ENCODE data around the gene OSBP2.

DNA sequence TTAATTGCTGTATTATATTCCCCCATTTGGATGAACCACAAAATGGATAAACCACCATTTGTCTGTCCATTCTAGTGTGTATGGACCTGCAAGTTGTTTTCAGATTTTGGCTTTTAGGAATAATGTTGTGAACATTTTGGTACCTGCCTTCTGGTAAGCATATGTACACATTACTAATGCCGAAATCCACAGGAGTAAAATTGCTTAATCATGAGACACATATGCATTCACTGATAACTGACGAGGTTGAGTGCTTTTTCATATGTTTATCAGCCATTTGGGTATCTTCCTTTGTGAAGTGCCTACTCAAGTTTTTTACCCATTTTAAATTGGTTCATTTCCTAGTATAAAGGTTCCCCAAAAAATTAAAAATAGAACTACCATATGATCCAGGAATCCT lies 34.2 kb downstream of the OSBP2 start:
- TF ChIP-seq CTCF (conservative IDR thresholded peaks at IDR 0.05; ENCODE audit: low read length) = no peak
- TF ChIP-seq EZH2phosphoT487 (IDR thresholded peaks at IDR 0.05; ENCODE audit: borderline replicate concordance) = no peak

Measured in Loucy (cell line).